ENCODE data around the gene MSANTD4.
"Not testable (repeated sequence)": the region's sequence is repeated elsewhere in the genome, so short reads cannot be mapped to it uniquely, and the experiment has no call there.

MSANTD4 gene

GRCh38 chr11:106021967-106022794 lies at the start of gene MSANTD4:
MSANTD4 (minus strand) TSS chr11:106022240; CDS start chr11:106010917, 11,323 bp downstream.
- DNase-seq (ENCODE audit: low read depth, low spot score): peak; percentile 91

- no peak for DNase-seq (ENCODE audit: low read depth, low spot score)
Observed at GRCh38 chr11:106070606-106071005, 48.6 kb upstream of the MSANTD4 start.

- DNase-seq (ENCODE audit: low read depth, low spot score): no peak
Observed at GRCh38 chr11:106063009-106063408, 41.0 kb upstream of the MSANTD4 start.

- DNase-seq (ENCODE audit: low read depth, low spot score): no peak
Observed at GRCh38 chr11:106061954-106062949, 40.2 kb upstream of the MSANTD4 start.

- no peak for DNase-seq (ENCODE audit: low read depth, low spot score)
Observed at GRCh38 chr11:106061249-106061784, 39.3 kb upstream of the MSANTD4 start.

- no peak for DNase-seq (ENCODE audit: low read depth, low spot score)
Observed at GRCh38 chr11:106059617-106060016, 37.6 kb upstream of the MSANTD4 start.

GRCh38 chr11:106058377-106058776 lies 36.3 kb upstream of the MSANTD4 start:
- not testable (repeated sequence) for DNase-seq (ENCODE audit: low read depth, low spot score)

- no peak for DNase-seq (ENCODE audit: low read depth, low spot score)
Observed at GRCh38 chr11:106051103-106051502, 29.1 kb upstream of the MSANTD4 start.

- no peak for DNase-seq (ENCODE audit: low read depth, low spot score)
Observed at GRCh38 chr11:106049727-106050476, 27.9 kb upstream of the MSANTD4 start.

- no peak for DNase-seq (ENCODE audit: low read depth, low spot score)
Observed at GRCh38 chr11:106047631-106048030, 25.6 kb upstream of the MSANTD4 start.

- DNase-seq (ENCODE audit: low read depth, low spot score): no peak
Observed at GRCh38 chr11:106043540-106043939, 21.5 kb upstream of the MSANTD4 start.

- DNase-seq (ENCODE audit: low read depth, low spot score): no peak
Observed at GRCh38 chr11:106032861-106033260, 10.8 kb upstream of the MSANTD4 start.

GRCh38 chr11:106031936-106032335 lies 9.9 kb upstream of the MSANTD4 start:
- DNase-seq (ENCODE audit: low read depth, low spot score): no peak

GRCh38 chr11:106031202-106031810 lies 9.3 kb upstream of the MSANTD4 start:
- no peak for DNase-seq (ENCODE audit: low read depth, low spot score)

- no peak for DNase-seq (ENCODE audit: low read depth, low spot score)
Observed at GRCh38 chr11:106030609-106031008, 8.6 kb upstream of the MSANTD4 start.

- DNase-seq (ENCODE audit: low read depth, low spot score): no peak
Observed at GRCh38 chr11:106022795-106023275, 795 bp upstream of the MSANTD4 start.

- no peak for DNase-seq (ENCODE audit: low read depth, low spot score)
Observed at GRCh38 chr11:106021181-106021966, 666 bp downstream of the MSANTD4 start.

GRCh38 chr11:106017093-106017492 lies 4.9 kb downstream of the MSANTD4 start:
- no peak for DNase-seq (ENCODE audit: low read depth, low spot score)

GRCh38 chr11:106015066-106015465 lies 7.0 kb downstream of the MSANTD4 start:
- no peak for DNase-seq (ENCODE audit: low read depth, low spot score)

- DNase-seq (ENCODE audit: low read depth, low spot score): no peak
Observed at GRCh38 chr11:106014620-106015019, 7.4 kb downstream of the MSANTD4 start.
